Panc1 (cell line): ENCODE results near the gene SLTM. TPM values are rescaled to one million over a fixed set of nuclear protein-coding genes. Genes with fewer than 3 reads are reported as not detected.

Source experiments
- ATAC-seq: fragments of 200-7000 bp; cut with Tn5 transposase; 2 replicates; pipeline ENCODE4 v1.9.1; 2020; ENCODE audit warnings: mild to moderate bottlenecking, moderate library complexity
- BruUV-seq: library from RNA; stranded (reverse); fragments of 400-500 nt; replicated peaks from 2 replicates; lab custom pipeline; 2021; lab: Mats Ljungman, UMichigan
- CTCF ChIA-PET: fragments of 300-600 bp; sonication (Branson Sonifier 250); formaldehyde crosslinking; loops from one replicate; lab custom pipeline; 2022; ENCODE audit warnings: antibody characterized with exemption; lab: Charles Lee
- POLR2A ChIA-PET: fragments of 300-600 bp; sonication (Branson Sonifier 250); formaldehyde crosslinking; loops from one replicate; lab custom pipeline; 2022; ENCODE audit warnings: antibody characterized with exemption; lab: Charles Lee
- DNase-seq: peaks from one replicate; pipeline ENCODE4 v3.0.0-alpha.2; 2010; ENCODE audit warnings: low read depth, low spot score
- H3K27ac ChIP-seq: 2 replicates; pipeline ENCODE4 v1.5.1; 2011; ENCODE audit warnings: mild to moderate bottlenecking, low read length, inconsistent platforms
- H3K27me3 ChIP-seq: fragments of 200-500 bp; sonication (Bioruptor generic); 2 replicates; pipeline ENCODE4 v1.6.0; 2014; ENCODE audit warnings: low read length, inconsistent platforms; ENCODE audit not compliant: control insufficient read depth, insufficient read depth
- H3K36me3 ChIP-seq: fragments of 200-500 bp; sonication (Bioruptor generic); 2 replicates; pipeline ENCODE4 v1.5.1; 2014; ENCODE audit warnings: inconsistent platforms, mild to moderate bottlenecking, low read length, moderate library complexity; ENCODE audit not compliant: control insufficient read depth, insufficient read depth
- H3K4me1 ChIP-seq: 2 replicates; pipeline ENCODE4 v1.5.1; 2011; ENCODE audit warnings: inconsistent platforms, mild to moderate bottlenecking, low read length, moderate library complexity; ENCODE audit not compliant: control insufficient read depth, insufficient read depth
- H3K4me3 ChIP-seq, 2 experiments: 2 replicates each; pipeline ENCODE4 v1.5.1; 2011 to 2012; ENCODE audit warnings: low read depth in 2 of 2, low read length in 2 of 2, mild to moderate bottlenecking in 2 of 2, inconsistent platforms in 1 of 2, moderate library complexity in 1 of 2
- H3K9me3 ChIP-seq: fragments of 200-500 bp; sonication (Bioruptor generic); 2 replicates; pipeline ENCODE4 v1.5.1; 2014; ENCODE audit warnings: low read depth, mild to moderate bottlenecking, inconsistent platforms, low read length, moderate library complexity; ENCODE audit not compliant: control insufficient read depth, insufficient read depth
- POLR2AphosphoS5 ChIP-seq: IDR thresholded peaks from 2 replicates; pipeline ENCODE4 v1.6.1; 2012; ENCODE audit warnings: mild to moderate bottlenecking, low read depth, low read length, moderate library complexity
- REST ChIP-seq, 2 experiments: IDR thresholded peaks; 2 replicates each; pipeline ENCODE4 v1.6.1; 2011 to 2012; ENCODE audit warnings: low read depth in 2 of 2, control low read depth in 1 of 2, low read length in 1 of 2, mild to moderate bottlenecking in 1 of 2, moderate library complexity in 1 of 2; ENCODE audit not compliant: insufficient read depth in 1 of 2
- SIN3A ChIP-seq: IDR thresholded peaks from 2 replicates; pipeline ENCODE4 v1.6.1; 2012; ENCODE audit warnings: low read depth, mild to moderate bottlenecking, low read length, moderate library complexity, borderline replicate concordance; ENCODE audit not compliant: insufficient read depth
- TCF7L2 ChIP-seq: IDR thresholded peaks from 2 replicates; pipeline ENCODE4 v1.6.1; 2011; ENCODE audit warnings: mild to moderate bottlenecking, low read depth, low read length, inconsistent platforms
- in situ Hi-C: cut with HindIII; loops from 2 replicates; pipeline ENCODE4 v1.10.0; 2016; ENCODE audit warnings: low sequenced_read_pairs, low pct_unique_long_range_greater_than_20kb
- intact Hi-C: fragments of 100-400 bp; cut with micrococcal nuclease; formaldehyde crosslinking; loops from one replicate; pipeline ENCODE4 v1.10.0; 2022; ENCODE audit not compliant: unreplicated experiment
- total RNA-seq: library from RNA; stranded (reverse); gene quantifications from one replicate; pipeline ENCODE4 v1.2.1, GENCODE V29; 2021; ENCODE audit not compliant: unreplicated experiment
- TF ChIP-seq, protein P1 (sequence below): fragments of 450-650 bp; IDR thresholded peaks from 2 replicates; pipeline ENCODE4 v1.5.1; 2017; ENCODE audit warnings: mild to moderate bottlenecking

The SLTM gene
- total RNA-seq, 1 experiment from 2014 or later, result 75.7 TPM

GRCh38 chr15:58962662-58963565 lies 29.4 kb upstream of the SLTM start:
- no peaks in the 10 kb centered on the region for H3K36me3 ChIP-seq
- H3K4me1 ChIP-seq, result no peaks in the 10 kb centered on the region
- no peak overlapping the region for H3K27ac ChIP-seq
- no peaks in the 10 kb centered on the region for H3K9me3 ChIP-seq
- intact Hi-C loops (no loop called here), in situ Hi-C loops (no loop called here)
- CTCF ChIA-PET, result no interaction called here
- no peak overlapping the region for H3K4me3 ChIP-seq
- DNase-seq (no peak), ATAC-seq (peak; percentile 66)
- TF ChIP-seq TCF7L2 (no peak), SIN3A (no peak), REST (IDR thresholded peaks at IDR 0.05; ENCODE audit: insufficient read depth in 1 of 2, low read depth in 2 of 2, low read length in 1 of 2) (no peak)
- TF ChIP-seq, protein P1, sequence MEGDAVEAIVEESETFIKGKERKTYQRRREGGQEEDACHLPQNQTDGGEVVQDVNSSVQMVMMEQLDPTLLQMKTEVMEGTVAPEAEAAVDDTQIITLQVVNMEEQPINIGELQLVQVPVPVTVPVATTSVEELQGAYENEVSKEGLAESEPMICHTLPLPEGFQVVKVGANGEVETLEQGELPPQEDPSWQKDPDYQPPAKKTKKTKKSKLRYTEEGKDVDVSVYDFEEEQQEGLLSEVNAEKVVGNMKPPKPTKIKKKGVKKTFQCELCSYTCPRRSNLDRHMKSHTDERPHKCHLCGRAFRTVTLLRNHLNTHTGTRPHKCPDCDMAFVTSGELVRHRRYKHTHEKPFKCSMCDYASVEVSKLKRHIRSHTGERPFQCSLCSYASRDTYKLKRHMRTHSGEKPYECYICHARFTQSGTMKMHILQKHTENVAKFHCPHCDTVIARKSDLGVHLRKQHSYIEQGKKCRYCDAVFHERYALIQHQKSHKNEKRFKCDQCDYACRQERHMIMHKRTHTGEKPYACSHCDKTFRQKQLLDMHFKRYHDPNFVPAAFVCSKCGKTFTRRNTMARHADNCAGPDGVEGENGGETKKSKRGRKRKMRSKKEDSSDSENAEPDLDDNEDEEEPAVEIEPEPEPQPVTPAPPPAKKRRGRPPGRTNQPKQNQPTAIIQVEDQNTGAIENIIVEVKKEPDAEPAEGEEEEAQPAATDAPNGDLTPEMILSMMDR, result no peak
- H3K27me3 ChIP-seq, result no peaks in the 10 kb centered on the region
- POLR2A ChIA-PET, result interaction anchor here (0.6 to 0.7 kb wide), 2 partner anchors 213 to 489 kb away, joined by 3 to 8 read pairs; no protein-coding TSS in a partner anchor
- no TSS peak for BruUV-seq

DNA sequence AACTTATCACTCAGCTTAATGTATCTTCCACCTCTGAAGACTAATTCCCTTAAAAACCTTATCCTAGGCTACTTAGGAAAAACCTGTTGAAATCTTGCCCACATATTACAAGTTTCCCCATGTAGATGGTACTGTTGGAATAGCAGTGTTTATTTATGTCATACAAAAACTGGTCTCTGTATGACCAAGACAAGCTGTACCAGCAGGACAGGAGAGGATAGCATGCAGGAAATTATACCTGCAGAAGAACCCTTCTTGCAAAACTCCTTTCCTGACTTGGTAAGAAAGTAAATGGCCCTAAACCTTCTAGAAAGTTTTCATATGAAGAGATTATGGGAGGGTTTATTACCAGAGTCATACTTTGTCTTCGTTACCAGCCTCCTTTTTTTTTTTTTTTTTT lies 28.7 kb upstream of the SLTM start:
- POLR2A ChIA-PET, result interaction anchor here (0.6 kb wide), 1 partner anchor 212 kb away, joined by 8 read pairs; no protein-coding TSS in a partner anchor
- no TSS peak for BruUV-seq
- H3K27me3 ChIP-seq, result no peaks in the 10 kb centered on the region
- H3K27ac ChIP-seq, result no peak overlapping the region
- no peaks in the 10 kb centered on the region for H3K36me3 ChIP-seq
- TF ChIP-seq REST (IDR thresholded peaks at IDR 0.05; ENCODE audit: insufficient read depth in 1 of 2, low read depth in 2 of 2, low read length in 1 of 2) (no peak), POLR2AphosphoS5 (no peak), TCF7L2 (no peak), SIN3A (no peak)
- TF ChIP-seq, protein P1, result no peak
- ATAC-seq, result no peak
- CTCF ChIA-PET, result no interaction called here
- intact Hi-C loops, result no loop called here
- H3K4me1 ChIP-seq, result no peaks in the 10 kb centered on the region
- no peak overlapping the region for H3K4me3 ChIP-seq
- H3K9me3 ChIP-seq, result no peaks in the 10 kb centered on the region
- in situ Hi-C loops, result no loop called here
- DNase-seq, result no peak
